HG03196 (cell line): ENCODE results near the gene KIF25.

Experiments
- ATAC-seq: cut with Tn5 transposase; IDR thresholded peaks from one replicate; pipeline ENCODE4 v1.9.1; 2021; ENCODE audit not compliant: unreplicated experiment

Gene KIF25

DNA sequence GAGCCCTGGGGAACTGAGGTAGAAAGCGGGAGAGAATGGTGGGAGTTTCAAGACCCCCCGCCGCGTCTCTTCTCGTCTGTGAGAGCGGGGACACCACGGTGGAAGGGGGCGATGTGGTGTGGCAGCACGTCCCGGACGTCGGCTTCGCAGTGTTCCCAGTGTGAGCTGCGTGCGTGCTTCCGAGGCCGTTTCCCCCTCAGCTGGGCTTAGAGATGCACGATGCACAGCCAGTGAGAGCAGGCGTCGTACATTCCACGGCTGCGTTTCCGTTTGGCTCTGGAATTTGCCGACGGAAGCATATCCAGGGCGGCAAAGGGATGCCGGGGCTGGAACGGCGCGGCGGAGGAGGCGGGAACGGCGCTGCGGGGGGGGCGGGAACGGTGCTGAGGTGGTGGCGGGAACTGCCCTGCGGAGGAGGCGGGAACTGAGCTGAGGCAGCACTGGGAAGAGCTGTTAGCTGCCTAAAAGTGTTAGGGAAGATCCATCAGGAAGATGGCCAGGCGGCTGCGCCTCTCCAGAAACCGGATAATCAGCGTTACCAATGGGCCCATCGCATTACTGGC is 37.7 kb downstream of the KIF25 start:
- no peak for ATAC-seq

DNA sequence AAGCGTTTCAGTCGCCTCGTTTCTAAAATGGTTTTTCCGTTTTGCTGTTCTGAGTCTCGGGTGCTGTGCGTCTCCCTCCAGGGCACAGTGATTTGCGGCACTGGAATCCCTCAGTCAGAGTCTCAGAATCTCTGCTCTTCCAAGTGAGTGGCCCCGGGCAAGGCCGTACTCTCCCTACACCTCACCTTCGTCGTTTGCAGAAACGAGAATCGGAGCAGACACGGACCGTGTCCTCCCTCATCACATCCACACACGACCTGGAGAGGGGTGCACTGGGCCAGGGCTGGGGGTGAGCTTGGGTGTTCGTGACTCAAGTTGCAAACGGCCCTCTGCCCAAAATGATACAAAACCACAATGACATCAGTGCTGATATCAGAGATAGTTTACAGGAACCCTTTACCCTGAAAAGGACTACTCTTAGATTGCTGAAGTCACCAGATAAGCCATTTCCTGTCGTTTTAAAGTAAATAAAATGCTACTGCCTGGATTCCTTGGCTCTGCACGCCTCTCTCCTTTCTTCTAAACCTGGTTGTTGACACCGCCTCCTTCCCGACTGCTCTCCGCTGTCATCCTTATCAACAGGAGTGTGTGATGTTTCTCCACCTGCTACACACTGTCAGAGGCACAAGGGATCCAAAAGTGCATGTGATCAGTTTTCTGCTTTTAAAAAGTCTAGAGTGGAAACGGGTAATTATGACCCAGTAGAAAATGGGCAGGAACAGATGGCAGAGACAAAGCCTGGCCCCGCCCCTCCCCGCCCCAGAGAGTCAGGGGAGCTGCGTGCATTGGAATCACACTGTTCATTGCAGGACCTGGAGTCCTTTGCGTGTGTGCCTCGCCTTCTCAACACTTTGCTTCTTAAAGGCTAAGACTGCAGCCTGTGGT is 38.4 kb downstream of the KIF25 start:
- no peak for ATAC-seq

GRCh38 chr6:168037242-168037641 is 39.8 kb downstream of the KIF25 start:
- no peak for ATAC-seq

DNA sequence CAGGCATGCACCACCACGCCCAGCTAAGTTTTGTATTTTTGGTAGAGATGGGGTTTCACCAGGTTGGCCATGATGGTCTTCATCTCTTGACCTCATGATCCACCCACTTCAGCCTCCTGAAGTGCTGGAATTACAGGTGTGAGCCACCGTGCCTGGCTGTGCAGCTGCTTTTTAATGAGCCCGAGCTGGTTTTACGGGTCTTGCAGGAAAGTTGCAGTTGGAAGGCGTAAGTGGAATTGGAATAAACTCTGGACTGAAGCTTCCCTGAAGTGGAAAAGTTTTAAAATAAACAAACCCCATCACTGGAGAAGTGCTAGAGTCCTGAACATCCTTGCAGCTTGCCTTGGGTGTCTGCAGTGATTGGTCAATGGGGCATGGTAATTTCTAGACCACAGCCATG is 40.4 kb downstream of the KIF25 start:
- ATAC-seq = no peak

DNA sequence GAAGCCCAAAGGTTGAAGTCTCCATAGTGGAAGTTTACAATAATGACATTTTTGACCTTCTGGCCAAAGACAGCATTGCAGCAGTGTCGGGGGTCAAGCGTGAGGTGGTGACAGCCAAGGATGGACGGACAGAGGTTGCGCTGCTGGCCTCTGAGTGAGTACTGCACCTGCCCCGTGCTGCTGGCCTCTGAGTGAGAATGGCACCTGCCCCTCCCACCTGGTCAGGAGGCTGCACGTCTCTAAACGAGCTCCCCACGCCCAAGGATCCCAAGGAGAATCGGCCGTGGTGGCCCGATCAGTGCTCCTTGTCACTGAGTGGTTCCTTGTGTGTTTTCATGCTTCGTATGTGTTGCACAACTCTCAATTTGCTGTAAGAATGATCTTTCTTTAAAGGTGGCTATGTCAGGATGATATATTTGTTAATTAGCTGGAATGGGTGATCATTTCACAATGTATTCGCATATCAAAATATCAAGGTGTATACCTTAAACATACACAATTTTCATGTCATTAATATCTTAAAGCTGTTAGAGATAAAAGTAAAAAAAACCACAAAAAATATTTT is 41.2 kb downstream of the KIF25 start:
- ATAC-seq = no peak

GRCh38 chr6:168039301-168039700 is 41.8 kb downstream of the KIF25 start:
- no peak for ATAC-seq

DNA sequence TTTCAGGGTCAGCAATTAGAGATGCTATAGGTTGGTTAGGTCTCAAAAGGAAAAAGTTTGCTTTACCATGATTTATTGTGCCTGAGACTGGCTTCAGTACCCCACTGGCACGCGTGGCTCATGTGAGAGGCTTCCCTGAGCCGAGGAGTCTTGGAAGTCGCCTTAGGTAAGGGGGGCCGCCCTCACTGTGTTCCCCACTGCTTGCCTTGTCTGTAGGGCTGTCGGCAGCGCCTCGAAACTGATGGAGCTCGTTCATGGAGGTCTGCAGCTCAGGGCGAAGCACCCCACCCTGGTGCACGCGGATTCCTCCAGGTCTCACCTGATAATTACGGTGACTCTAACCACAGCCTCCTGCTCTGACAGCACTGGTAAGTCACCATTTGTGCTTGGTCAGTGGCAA is 42.4 kb downstream of the KIF25 start:
- ATAC-seq = no peak

DNA sequence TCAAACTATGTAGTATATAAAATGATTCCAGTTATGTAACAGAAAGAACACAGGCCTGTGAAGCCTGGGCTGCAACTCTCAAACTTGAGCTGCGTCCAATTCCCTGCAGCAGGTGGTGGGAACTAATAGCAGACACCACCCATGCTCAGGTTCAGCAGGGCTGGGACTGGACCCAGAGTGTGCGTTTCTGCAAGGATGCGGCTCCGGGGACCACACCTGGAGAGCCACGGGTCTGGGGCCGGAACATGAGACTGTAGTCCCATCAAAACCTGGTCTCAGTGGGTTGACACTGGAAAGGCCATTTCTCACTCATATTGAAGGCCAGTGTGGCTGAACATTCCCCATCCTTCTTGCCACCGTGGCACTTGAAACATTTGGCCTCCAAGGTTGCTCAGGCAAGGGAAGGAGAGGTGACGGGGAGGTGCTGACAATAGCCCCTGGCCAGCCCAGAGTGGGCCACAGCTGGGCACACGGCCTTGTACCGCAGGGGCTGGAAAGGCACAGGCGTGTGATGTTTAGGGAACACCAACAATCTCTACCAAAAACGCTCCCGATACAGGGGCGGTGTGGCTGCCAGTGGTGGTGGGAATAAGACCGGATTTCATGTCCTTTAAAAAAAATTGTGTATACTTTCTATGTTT is 43.5 kb downstream of the KIF25 start:
- no peak for ATAC-seq

DNA sequence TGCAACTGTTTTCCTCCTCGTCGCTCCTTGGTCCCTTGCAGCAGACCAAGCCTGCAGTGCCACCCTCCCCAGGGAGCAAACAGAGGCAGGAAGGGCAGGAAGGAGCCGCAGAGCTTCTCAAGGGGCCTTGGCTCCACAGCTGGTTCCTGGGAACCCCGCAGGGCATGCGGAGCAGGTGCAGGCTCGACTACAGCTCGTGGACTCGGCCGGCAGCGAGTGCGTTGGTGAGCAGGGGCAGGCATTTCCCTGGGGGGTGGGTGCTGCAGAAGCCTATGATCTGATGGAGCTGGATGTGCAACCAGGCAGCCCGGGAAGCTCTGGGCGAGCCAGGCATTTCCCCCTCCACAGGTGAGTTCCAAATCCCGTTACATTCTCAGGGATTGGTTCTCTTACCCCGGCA is 44.5 kb downstream of the KIF25 start:
- no peak for ATAC-seq

DNA sequence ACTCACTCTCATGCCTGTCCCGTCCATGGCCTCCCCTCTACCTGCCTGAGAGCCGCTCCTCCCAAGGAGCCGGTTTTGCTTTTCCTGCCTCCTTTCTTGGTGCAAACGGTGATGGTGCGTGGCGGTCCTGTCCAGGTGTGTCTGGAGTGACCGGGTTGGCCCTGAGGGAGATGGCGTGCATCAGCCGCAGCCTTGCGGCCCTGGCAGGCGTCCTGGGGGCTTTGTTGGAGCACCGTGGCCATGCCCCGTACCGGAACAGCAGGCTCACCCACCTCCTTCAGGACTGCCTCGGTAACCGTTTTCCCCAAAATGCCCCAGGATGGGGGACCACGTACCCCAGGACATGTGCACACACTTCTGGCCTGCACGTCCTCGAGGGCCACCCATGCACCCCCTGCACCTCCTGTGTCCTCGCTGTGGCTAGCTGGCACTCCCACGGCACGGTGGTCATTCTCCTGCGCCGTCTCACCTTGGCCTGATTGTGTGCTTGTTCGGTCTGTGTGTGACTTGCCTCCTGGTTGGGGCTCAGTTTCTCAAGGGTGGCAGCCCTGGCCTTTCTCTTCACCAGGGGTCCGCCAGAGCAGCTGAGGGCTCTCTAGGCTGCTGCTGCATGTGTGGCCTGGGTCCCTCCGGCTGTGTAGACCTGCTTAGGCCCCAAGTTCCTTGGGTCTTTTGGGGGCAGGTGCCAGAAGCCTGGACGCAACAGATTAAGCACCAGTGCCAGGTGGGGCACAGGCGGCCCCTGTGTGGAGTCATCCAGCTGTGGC is 45.1 kb downstream of the KIF25 start:
- ATAC-seq = no peak

GRCh38 chr6:168043193-168043847 is 45.8 kb downstream of the KIF25 start:
- no peak for ATAC-seq

- ATAC-seq = no peak
Measured at GRCh38 chr6:168043848-168044415, 46.5 kb downstream of the KIF25 start.

GRCh38 chr6:168044521-168045130 is 47.2 kb downstream of the KIF25 start:
- ATAC-seq = no peak

- ATAC-seq = no peak
Measured at GRCh38 chr6:168045141-168045691, 47.7 kb downstream of the KIF25 start.

DNA sequence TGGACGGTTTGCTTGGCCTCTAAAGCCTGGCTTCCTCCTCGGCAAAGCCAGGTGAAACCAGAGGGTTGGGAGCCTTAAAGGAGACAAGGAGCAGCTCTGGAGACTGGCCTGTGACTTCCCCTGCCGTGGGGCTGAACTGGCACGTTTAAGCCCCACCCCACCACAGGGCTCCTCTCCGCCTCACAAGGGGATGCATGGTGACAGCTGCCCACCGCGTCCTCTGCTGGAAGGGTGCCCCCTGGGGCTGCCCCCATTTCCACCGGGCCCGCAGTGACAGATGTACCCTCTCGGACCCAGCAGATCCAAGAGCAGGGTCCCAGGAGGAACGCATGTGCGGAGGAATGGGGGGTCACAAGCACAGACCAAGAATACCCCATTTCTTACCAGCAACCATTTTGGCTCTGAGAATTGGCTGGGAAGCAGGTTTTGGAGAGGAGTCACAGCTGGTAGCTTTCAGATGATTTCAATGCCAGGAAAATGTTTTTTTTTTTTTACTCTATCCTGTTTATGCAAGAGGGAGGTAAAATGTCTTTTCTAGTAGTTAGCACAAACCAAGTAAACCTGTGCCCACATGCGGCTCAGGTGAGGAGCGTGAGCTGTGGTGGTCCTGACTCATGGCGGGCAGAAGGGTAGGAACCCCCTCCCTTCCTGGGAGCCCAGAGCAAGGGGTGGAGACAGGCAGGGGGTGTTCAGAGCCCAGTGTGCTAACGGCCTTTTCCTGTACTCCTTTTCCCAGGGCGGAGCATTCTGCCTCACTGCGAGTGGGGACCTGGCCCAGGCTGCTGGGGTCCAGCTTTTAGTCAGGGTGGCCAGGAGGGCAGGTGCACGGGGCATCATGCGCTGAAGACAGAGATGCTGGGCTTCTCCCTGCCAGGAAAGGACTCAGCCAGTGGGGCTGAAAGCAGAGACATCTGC is 48.5 kb downstream of the KIF25 start:
- ATAC-seq = no peak

DNA sequence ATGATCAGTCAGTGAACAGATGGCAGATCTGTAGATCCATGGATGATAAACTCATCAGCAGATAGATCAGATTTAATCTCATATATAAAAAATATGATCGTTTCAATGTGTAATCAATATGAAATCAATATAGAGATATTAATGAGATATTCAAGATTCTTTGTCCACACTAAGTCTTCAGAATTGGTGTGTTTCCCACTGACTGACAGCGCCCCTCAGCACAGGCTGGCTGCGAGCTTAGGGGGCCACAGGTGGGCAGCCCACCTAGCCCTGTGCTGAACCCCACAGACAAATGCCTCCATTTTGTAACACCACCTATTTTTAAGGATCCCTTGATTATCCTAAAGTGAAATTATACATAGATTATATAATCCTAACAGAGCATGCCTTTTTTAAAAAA is 49.2 kb downstream of the KIF25 start:
- no peak for ATAC-seq

GRCh38 chr6:168047841-168048723 is 50.6 kb downstream of the KIF25 start:
- ATAC-seq = no peak

DNA sequence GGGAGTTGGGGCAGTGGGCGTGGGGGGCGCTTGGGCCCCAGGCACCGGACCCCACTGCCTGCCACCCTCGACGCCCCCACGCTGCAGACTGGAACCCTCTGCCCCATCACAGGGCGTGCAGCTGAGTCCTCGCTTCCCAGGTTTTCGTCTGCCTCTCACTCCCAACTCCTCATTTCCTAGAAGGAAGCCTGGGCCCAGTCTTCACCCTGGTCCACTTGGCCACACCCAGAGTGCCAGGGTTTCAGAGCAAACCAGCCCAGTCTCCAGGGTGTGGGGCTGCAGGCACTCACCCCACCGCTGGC is 51.2 kb downstream of the KIF25 start:
- ATAC-seq = no peak
